Suppressor macrophage treated with lipopolysaccharide for 4 hours (primary cell): Measurements from ENCODE around the gene SOCS2.
"Not testable (repeated sequence)": the region's sequence is repeated elsewhere in the genome, so short reads cannot be mapped to it uniquely, and the experiment has no call there.

Experiments used
- DNase-seq: peaks from one replicate; pipeline ENCODE4 v3.0.0-alpha.2; 2020

Gene SOCS2

GRCh38 chr12:93595351-93595750 is 22.9 kb downstream of the SOCS2 start:
- DNase-seq: no peak

GRCh38 chr12:93597608-93598007 is 25.1 kb downstream of the SOCS2 start:
- DNase-seq: no peak

- DNase-seq: no peak
These were observed 26.7 kb downstream of the SOCS2 start for GRCh38 chr12:93599192-93599591.

GRCh38 chr12:93601591-93601990 is 29.1 kb downstream of the SOCS2 start:
- no peak for DNase-seq

- no peak for DNase-seq
These were observed 30.6 kb downstream of the SOCS2 start for GRCh38 chr12:93602897-93603668.

GRCh38 chr12:93603762-93604161 is 31.3 kb downstream of the SOCS2 start:
- no peak for DNase-seq

GRCh38 chr12:93608313-93608712 is 35.8 kb downstream of the SOCS2 start:
- DNase-seq: no peak

GRCh38 chr12:93609281-93610192 is 37.1 kb downstream of the SOCS2 start:
- DNase-seq: no peak

- DNase-seq: peak; percentile 41
These were observed 40.3 kb downstream of the SOCS2 start for GRCh38 chr12:93612776-93613175.

GRCh38 chr12:93614917-93615596 is 42.6 kb downstream of the SOCS2 start:
- DNase-seq: no peak

- DNase-seq: peak; percentile 83
These were observed 44.2 kb downstream of the SOCS2 start for GRCh38 chr12:93616584-93617101.

GRCh38 chr12:93618891-93619410 is 46.5 kb downstream of the SOCS2 start:
- no peak for DNase-seq

GRCh38 chr12:93621986-93622385 is 49.5 kb downstream of the SOCS2 start:
- DNase-seq: no peak

- no peak for DNase-seq
These were observed 50.0 kb downstream of the SOCS2 start for GRCh38 chr12:93622485-93622884.

GRCh38 chr12:93624595-93625294 is 52.3 kb downstream of the SOCS2 start:
- peak; percentile 76 for DNase-seq

GRCh38 chr12:93625295-93625645 is 52.8 kb downstream of the SOCS2 start:
- DNase-seq: not testable (repeated sequence)

- DNase-seq: no peak
These were observed 53.7 kb downstream of the SOCS2 start for GRCh38 chr12:93626160-93626559.
